GM19351 (cell line): ENCODE data around the gene TRIP10.
"Not testable (repeated sequence)": the region's sequence is repeated elsewhere in the genome, so short reads cannot be mapped to it uniquely, and the experiment has no call there.

Experiments used
- ATAC-seq: cut with Tn5 transposase; IDR thresholded peaks from one replicate; pipeline ENCODE4 v1.9.1; 2021; ENCODE audit warnings: mild to moderate bottlenecking, moderate library complexity; ENCODE audit not compliant: unreplicated experiment

TRIP10 gene

GRCh38 chr19:6767081-6767356, 27.5 kb downstream of the TRIP10 start:
- peak; percentile 31 for ATAC-seq

- peak; percentile 70 for ATAC-seq
Measured at GRCh38 chr19:6767357-6768235, 28.1 kb downstream of the TRIP10 start, which contains the start of gene SH2D3A. SH2D3A (minus strand) TSS chr19:6767435; CDS start chr19:6763748, 3,687 bp downstream.

GRCh38 chr19:6768236-6768785, 28.8 kb downstream of the TRIP10 start:
- no peak for ATAC-seq

GRCh38 chr19:6769006-6769619, 29.6 kb downstream of the TRIP10 start:
- no peak for ATAC-seq

GRCh38 chr19:6771648-6772027, 32.2 kb downstream of the TRIP10 start:
- not testable (repeated sequence) for ATAC-seq

GRCh38 chr19:6772028-6772865, 32.8 kb downstream of the TRIP10 start, which contains the start of gene VAV1:
VAV1 (plus strand) TSS chr19:6772708; CDS start chr19:6772808, 100 bp downstream.
- ATAC-seq: no peak

- no peak for ATAC-seq
Measured at GRCh38 chr19:6772866-6773322, 33.4 kb downstream of the TRIP10 start.

- no peak for ATAC-seq
Measured at GRCh38 chr19:6773323-6773931, 33.9 kb downstream of the TRIP10 start.

- ATAC-seq: no peak
Measured at GRCh38 chr19:6774821-6775707, 35.6 kb downstream of the TRIP10 start.

GRCh38 chr19:6776045-6776444, 36.6 kb downstream of the TRIP10 start:
- not testable (repeated sequence) for ATAC-seq

GRCh38 chr19:6776999-6777398, 37.5 kb downstream of the TRIP10 start:
- no peak for ATAC-seq

GRCh38 chr19:6777434-6777833, 38.0 kb downstream of the TRIP10 start:
- no peak for ATAC-seq

GRCh38 chr19:6778386-6778785, 38.9 kb downstream of the TRIP10 start:
- ATAC-seq: no peak

GRCh38 chr19:6779206-6779605, 39.7 kb downstream of the TRIP10 start:
- no peak for ATAC-seq

- no peak for ATAC-seq
Measured at GRCh38 chr19:6787393-6787792, 47.9 kb downstream of the TRIP10 start.

- ATAC-seq: no peak
Measured at GRCh38 chr19:6788896-6789295, 49.4 kb downstream of the TRIP10 start.

GRCh38 chr19:6790194-6791128, 51.0 kb downstream of the TRIP10 start:
- no peak for ATAC-seq

GRCh38 chr19:6791237-6791636, 51.8 kb downstream of the TRIP10 start:
- no peak for ATAC-seq

- ATAC-seq: no peak
Measured at GRCh38 chr19:6793411-6793810, 53.9 kb downstream of the TRIP10 start.
